Renal cortex interstitium (tissue), 11 donors: ENCODE results near the gene LRMDA. TPM values are rescaled to one million over a fixed set of nuclear protein-coding genes. Genes with fewer than 3 reads are reported as not detected.

Experiments used
- DNase-seq, 11 donors: peaks; one replicate each; pipeline ENCODE4 v3.0.0-alpha.2; 2013; ENCODE audit warnings: low read depth in 9 of 11, low spot score in 4 of 11; ENCODE audit errors: extremely low read depth in 1 of 11
- polyA plus RNA-seq, 3 donors: library from polyadenylated mRNA; unstranded; fragments of 120-200 nt; gene quantifications; one replicate each; pipeline ENCODE4 v1.2.1, GENCODE V29; 2013; ENCODE audit not compliant: insufficient read length in 3 of 3

Gene LRMDA
- polyA plus RNA-seq, 3 donors, result 17.1 to 22.3 (median 21.0) TPM

DNA sequence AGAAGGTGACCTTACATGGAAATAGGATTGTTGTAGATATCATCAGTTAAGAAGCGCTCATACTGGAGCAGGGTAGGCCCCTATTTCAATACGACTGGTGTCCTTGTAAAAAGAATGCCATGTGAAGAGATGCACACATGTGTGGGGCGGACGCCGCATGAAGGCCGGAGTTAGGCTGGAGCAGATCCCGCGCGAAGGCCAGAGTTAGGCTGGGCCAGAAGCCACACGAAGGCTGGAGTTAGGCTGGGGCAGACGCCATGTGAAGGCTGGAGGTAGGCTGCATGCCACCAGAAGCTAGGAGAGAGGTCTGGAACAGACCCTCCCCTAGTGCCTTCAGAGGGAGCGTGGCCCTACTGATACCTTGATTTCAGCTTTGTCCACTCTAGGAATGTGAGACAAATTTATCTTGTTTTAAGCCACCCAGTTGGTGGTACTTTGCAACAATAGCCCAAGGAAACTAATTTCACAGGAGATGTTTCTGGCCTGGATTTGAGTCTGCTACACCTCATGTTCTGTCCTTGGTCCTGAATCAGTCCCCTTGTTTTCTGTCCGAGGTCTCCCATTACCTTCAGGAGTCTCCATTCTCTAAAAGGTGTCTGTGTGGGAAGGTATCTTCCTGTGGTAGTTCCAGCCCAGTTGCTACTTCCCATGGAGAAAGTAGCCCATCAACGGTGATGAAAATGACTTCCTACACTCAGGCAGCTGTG is 585.8 kb downstream of the LRMDA start:
- no peak for DNase-seq

DNA sequence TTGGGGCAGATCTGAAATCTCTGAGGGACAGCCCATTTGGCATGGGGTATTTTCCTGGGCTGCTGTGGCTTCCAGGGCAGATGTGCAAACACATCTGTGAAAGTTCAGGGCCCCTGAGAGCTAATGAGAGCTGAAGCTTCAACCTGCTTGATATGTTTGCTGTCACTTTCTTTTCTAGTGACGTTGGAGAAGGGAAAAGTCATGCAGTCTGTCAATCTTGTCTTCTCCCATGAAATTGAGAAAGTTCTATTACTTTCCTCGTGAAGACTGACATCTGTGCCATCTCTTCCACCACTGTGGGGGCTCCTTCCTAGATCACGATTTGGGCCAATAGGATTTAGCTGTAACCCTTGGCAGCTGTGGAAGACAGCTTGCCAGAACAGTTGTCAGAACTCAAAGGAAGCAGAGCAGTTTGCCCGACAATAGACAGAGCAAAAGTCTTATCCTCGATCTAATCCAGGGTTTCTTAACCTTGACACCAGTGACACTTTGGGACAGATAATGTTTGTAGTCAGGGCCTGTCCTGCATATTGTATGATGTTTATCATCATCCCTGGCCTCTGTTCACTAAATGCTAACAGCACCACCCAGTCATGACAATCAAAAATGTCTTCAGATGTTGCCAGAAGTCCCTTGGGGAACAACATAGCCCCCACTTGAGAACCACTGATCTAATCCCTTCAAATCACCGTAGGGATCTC is 586.5 kb downstream of the LRMDA start:
- no peak for DNase-seq

DNA sequence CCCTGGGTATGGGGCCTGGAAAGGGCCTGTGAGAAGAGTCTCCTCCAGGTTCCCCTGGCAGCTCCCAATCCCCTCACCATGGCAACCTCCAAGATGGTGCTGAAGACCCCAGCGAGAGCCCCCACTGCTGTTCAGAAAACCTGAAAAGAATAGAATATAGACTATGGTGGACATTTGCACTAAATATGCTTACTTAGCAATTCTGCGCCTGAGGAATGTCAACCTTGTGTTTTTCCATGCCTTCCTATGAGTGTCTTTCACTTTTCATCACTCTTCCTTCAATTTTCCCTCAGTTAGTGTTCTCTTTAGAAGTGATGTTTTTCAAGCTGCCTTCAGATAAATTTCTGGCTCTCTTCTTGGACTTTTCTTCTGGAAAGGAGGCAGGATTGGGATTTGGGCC is 589.2 kb downstream of the LRMDA start:
- no peak for DNase-seq

DNA sequence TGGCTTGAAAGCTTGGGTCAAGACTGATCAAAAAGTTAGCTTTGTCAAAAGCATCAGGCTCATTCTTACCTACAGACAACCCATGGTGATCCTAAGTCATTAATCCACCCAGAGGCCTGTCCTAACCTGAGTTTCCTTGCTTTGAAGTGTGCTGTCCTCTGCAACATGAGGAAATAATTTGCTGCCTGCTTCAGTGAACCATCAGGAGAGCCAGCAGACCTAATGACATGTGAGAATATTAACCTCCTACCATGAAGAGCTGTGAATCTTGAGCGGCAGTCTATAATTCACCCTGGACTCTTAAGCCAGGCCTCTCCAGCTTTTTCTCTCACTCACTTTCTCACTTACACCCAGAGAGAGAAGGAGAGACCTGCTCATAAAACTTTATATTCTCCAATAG is 590.0 kb downstream of the LRMDA start:
- DNase-seq, result peak in 5 of 11 donors; percentile 25 to 72 (median 60)

DNA sequence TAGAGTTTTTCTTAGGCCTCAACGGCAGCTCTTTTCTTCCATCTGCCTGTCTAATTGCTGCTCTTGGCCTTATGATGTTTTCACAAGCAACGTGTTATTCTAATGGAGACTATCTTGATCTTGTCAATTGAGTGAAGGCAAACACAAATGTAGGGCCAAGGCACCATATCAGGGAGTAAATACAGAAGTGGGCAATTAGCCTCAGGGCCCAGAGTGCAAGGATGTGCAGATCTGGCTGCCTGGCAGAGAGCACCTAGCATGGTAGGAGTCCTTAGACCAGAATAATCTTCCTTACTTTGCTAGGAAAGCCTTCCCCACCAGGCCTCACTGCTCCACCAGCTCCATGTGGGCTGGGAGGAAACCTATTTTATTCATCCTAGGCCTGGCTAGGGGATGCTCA is 590.9 kb downstream of the LRMDA start:
- no peak for DNase-seq

DNA sequence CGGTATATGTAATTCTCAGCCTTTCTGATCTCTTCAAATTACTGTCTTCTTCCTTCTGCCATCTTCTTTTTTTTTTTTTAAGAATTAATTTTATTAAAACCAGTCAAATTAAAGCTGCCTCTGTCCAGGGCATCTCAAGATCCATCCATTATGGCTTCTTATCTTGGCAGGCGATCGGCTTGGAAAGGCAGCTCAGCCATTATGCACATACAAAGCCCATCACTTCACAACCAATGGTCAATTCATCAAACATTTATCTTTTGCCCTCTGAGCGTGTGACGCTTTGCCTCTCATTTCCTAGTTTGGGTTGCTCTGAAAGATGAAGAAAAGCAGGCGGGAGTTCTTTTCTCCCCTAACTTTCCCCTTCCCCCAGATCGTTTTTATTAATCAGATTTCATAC is 591.6 kb downstream of the LRMDA start:
- DNase-seq, result no peak

DNA sequence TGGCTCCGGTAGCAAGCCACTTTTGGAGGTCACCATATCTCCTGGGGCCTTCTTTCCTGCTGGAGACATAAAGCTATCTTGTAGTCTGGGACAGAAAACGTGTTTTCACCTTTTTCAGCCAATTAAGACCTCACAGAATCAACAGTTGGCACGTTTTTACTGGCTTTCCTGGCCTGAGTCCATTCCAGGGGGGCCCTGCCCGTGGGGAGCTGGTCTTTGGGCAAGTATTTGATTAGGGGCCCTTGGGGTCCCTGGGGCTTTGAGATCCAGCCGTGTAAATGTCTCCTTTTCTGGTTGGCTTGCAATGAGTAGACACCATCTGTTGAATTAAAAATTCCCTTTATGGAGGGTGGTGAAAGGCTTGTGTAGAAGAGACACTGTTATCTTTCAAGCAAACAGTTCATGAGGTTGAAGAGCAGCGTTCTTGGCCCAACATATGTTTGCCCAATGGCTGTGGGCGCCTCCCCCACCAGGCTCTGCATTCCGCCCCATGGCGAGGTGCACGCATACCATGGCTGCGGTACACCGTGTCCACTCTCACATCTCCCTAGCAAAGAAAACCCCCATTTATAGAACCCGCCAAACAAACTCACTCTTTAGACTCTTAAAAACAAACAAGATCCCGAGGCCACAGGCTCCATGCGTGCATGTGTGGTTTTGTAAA is 593.2 kb downstream of the LRMDA start:
- no peak for DNase-seq

DNA sequence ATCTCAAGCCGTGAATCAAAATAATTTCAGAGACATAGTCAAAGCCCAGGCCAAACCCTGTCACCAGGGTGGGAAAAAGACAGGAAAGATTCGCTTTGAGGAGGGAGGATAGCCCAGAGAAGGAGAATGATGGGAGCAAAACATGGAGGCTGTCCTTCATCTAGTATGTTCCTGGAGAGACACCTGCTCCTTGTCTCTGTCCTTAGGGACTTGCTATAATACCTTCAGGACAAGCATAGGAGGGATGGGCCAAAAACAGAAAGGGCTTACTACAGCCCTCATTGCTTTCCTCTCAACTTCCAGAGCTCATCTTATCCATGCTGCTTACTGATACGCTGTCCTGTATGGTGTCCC is 593.7 kb downstream of the LRMDA start:
- DNase-seq, result no peak

DNA sequence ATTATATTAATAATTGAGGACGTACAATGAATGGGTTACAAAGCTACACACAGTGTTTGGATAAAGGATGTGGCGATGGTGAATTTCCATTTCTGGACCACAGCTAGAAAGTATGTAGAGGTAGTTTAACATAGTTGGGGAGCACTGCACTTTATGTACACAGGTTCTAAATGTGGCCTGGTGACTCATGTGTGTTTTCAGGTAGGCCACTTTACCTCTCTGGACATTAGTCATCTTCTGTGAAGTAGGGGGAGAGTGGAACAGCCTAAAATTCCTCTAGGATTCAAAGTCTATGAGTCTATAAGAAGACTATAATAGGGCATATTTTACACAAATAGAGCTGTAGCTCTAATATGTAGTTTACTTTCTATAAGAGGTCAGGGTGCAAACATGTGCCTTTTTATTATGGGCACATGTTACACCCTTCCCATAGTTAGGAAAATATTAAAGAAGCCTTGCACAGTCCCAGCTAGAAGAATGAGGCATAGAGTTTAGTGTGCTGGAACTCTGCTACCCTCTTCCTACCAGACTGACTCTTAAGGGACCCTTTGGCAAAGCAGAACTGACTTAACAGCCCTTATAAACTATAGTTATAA is 594.9 kb downstream of the LRMDA start:
- DNase-seq, result no peak

DNA sequence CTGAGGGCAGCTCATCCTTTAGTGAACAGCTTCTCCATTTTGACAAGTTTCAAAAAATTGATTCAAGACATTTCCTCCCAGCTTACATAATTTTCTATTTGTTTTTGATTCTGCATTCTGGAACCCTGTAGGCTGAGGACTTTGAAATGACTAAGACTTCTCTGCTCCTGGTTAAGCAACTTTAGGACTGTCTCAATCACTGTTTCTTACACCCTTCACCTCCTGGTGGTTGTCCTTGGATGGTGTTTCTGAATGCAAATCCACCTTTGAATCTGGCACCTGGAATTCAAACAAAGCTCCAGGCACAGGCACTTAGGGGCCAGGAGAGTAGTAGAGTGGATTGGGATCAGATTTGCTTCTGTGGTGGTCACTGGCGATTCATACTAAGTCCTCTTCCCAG is 595.5 kb downstream of the LRMDA start:
- DNase-seq, result no peak

DNA sequence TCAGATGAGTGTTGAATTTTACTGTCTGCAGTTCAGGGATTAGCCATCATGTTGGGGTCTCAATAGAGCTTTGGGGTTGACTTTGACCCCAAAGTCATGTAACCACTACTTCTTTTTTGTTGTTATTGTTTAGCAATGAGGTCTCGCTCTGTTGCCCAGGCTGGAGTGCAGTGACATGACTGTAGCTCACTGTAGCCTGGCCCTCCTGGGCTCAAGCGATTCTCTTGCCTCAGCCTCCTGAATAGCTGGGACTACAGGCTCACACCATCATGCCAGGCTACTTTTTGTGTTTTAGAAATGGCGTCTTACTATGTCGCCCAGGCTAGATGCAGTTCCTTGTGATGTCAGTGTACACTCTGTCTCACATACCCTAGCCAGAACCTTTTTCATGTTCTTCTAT is 598.4 kb downstream of the LRMDA start:
- no peak for DNase-seq

DNA sequence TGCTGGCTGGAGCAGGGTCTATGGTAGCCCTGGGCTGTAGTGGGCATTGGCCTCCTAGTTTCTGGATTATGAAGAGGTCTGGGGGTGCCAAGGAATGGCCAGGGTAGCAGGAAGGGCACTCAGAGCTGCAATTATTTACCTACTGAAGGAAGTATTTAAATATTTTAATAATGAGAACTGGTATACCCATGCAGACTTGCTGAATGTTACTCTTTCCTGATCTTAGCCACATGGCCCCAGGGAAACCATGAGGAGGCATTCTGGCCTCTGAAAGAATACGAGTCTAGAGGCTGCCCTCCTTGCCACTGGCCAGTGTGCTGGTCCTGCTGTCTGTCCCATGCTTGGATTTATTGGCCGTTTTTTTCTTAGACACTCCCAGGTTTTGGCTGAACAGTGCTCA is 599.7 kb downstream of the LRMDA start:
- DNase-seq, result no peak

DNA sequence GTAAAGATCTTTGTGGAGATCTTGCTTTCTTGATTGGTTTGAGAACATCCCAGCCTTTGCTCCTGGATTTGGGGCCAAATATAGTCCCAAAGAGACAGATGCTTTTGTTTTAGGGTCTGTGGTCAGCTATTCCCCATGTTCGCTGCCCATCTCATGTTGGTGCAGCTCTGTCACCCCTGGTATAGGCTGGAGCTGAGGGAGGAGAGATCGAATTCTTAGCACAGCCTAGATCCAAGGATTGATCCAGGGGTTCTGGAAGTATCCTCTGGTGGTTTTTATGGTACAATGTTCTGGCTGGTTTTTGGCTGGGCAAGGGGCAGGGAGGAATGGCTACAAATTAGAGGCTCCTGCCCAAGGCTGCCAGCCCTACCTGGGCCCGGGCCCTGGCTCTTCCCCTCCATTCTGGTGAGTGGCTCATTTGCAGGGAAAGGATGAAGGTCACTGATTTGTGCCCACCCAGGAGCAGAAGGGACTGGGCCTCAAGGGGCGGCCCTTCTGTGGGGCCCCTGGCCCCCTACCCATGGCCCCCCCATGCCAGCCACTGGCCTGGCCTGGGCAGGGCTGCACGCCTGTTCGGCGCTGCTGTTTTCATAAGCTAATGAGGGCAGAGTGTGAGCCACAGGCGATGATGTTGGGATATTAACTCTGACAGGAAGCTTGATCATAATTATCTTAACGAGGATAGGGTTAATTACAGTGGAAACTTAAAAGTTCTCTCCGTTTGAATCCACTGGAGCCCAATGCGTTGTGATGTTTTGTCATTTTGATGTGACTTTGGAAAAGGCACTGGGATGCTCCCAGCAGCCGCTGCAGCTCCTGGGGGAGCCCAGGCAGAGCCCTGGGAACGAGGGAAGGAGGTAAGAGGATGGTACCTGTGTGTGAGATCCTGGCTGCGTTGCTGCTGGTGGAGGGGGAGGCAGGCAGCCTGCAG is 600.6 kb downstream of the LRMDA start:
- DNase-seq, result no peak

DNA sequence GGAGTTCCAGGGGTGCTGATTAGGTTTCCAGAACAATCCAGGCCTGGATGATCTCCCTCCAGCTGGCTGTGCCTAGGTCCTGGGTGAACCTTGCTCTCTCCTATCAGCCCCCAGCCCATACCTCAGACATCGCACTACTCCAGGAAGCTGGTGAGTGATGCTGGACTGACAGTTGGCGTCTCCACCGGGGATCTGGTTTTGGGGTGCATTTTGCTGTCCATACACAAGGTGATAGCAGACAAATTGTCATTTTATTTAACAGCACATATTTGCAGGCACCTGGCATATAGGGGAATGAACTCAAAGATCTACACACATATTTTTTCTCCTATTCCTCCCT is 601.2 kb downstream of the LRMDA start:
- DNase-seq, result no peak

DNA sequence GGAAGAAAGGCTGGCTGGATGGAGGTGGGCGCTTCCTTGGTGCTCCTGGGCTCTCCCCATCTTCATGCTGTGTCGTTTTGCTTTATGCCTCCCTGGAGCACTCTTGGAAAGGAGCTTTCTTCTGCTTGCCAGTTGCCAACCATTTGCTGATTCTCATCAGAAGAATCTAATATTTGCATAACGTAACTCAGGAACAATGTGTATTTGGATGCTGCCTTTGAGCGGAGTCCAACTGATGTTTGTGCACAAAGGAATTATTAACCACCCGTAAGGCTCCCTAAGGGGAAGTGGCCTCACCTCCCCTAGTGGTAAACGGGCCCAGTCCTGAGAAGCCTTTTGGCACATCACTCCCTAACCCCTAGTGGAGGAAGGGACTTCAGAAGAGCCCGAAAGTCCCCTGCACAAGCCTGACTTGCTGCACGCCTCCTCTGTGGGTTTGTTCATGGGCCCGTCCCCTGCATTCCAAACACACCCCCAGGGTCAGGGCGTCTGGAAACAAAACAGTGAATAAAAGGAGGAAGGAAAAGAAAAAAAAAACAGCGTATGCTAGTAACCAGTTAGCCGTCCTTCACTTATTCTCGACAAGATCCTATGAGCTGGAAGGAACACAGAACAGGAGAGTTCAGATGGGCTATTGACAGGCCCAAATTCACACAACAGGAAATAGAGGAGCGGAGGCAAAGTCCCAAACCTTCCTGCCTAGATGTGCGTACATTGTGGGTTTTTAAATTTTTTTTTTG is 602.2 kb downstream of the LRMDA start:
- peak in 1 of 11 donors; percentile 35 for DNase-seq

DNA sequence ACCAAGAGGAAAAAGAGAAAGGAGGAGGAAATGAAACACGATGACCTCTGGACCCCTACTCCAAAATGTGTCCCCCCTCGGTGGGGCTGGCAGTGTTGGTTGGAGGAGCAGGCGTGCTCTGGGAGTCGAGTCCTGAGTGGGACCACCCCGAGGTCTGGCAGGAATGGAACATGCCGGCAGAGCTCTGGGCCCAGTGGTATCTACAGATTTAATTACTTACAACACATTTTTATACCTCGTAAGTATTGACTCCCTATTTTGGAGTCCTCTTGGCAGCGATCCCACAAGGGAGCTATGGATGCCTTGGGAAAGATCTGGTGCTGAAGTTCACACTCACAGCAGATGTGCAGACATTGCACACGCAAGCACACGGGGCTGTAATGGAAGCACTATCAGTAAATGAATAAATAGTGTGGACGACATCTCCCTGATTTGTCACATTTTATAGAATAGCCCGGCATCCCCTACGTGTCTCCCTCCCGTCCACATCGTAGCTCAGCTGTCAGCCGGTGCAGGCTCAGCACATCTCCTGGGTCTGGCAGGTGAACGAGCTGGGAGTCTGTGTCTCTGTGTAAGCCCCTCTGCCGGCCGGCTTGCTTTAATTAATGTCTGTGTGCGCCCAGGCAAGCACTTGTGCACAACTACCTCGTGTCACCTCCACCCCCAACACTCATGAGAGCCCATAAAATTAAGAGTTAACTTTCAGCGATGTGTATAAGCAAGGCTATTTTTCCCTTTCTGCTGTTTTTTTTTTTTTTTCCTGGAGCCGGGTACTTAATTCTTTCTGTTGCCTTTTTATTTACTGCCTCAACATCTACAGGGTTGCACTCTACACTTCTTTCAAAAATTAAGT is 603.2 kb downstream of the LRMDA start:
- DNase-seq, result peak in 6 of 11 donors; percentile 46 to 63 (median 54)
